Small intestine (tissue), 7 donors: Measurements from ENCODE around the gene NFE2L3. TPM values are rescaled to one million over a fixed set of nuclear protein-coding genes. Genes with fewer than 3 reads are reported as not detected.
A peak's percentile ranks its signal among the peaks of the same experiment; 100 is the strongest.

Experiments
- DNase-seq, 2 donors: peaks; one replicate each; pipeline versions ENCODE4 v3.0.0 to v3.0.0-alpha.2; 2013
- FAIRE-seq: peaks from 2 replicates; lab custom pipeline; 2012; peaks lifted over from hg19 to GRCh38; lab: Jason Lieb, UNC
- H3K27ac ChIP-seq, 3 donors: one replicate each; pipeline ENCODE4 v1.5.1; 2013; ENCODE audit warnings: low read length in 2 of 3, mild to moderate bottlenecking in 2 of 3, control low read depth in 1 of 3, inconsistent platforms in 1 of 3, low read depth in 1 of 3, moderate library complexity in 1 of 3
- H3K27me3 ChIP-seq, 3 donors: one replicate each; pipeline ENCODE4 v1.6.1; 2013; ENCODE audit warnings: low read length in 3 of 3, inconsistent platforms in 1 of 3; ENCODE audit not compliant: control insufficient read depth in 3 of 3, insufficient read depth in 3 of 3
- H3K36me3 ChIP-seq, 3 donors: one replicate each; pipeline ENCODE4 v1.6.1; 2013; ENCODE audit warnings: low read length in 3 of 3, inconsistent platforms in 1 of 3, low read depth in 1 of 3, mild to moderate bottlenecking in 1 of 3, moderate library complexity in 1 of 3; ENCODE audit not compliant: control insufficient read depth in 3 of 3, insufficient read depth in 2 of 3
- H3K4me1 ChIP-seq, 3 donors: one replicate each; pipeline ENCODE4 v1.6.1; 2013; ENCODE audit warnings: low read length in 2 of 3, inconsistent platforms in 1 of 3, low read depth in 1 of 3, mild to moderate bottlenecking in 1 of 3, moderate library complexity in 1 of 3; ENCODE audit not compliant: control insufficient read depth in 3 of 3, insufficient read depth in 2 of 3
- H3K4me3 ChIP-seq, 3 donors: one replicate each; pipeline ENCODE4 v1.5.1; 2013; ENCODE audit warnings: low read length in 3 of 3, control low read depth in 1 of 3, inconsistent platforms in 1 of 3, low read depth in 1 of 3, mild to moderate bottlenecking in 1 of 3, moderate library complexity in 1 of 3
- H3K9me3 ChIP-seq, 2 donors: one replicate each; pipeline ENCODE4 v1.6.1; 2013; ENCODE audit warnings: low read depth in 1 of 2, low read length in 1 of 2; ENCODE audit not compliant: control insufficient read depth in 2 of 2, insufficient read depth in 1 of 2
- WGBS, 3 donors: extraction: QIAGEN DNeasy Blood & Tissue Kit; methylation state at CpG; one replicate each; pipeline ENCODE4 v1.1.7; 2013; 5-methylcytosine and 5-hydroxymethylcytosine counted together
- polyA plus RNA-seq, 4 donors: library from polyadenylated mRNA; stranded (reverse) in 3 of 4; unstranded in 1 of 4; fragments of 200-250 nt in 3 of 4; fragments of 120-200 nt in 1 of 4; gene quantifications; one replicate each; pipeline versions ENCODE4 v1.2.1 to v1.2.3, GENCODE V29; 2013
- donor health status: healthy with polysubstance abuse.
- donor health status: control.
- donor health status: control.
- donor health status: Bipolar disorder and iron deficiency.
- donor health status: healthy.

The NFE2L3 gene
- polyA plus RNA-seq, 4 donors = 1.8 to 16.6 (median 7.6) TPM

- FAIRE-seq = peak; percentile 74
- 92 to 96% (median 95%) methylated on average over 2 of the region's 2 CpGs for WGBS, 3 donors
- no peak overlapping the region for H3K27ac ChIP-seq
- H3K9me3 ChIP-seq = no peaks in the 10 kb centered on the region
- H3K4me3 ChIP-seq = no peak overlapping the region
- H3K4me1 ChIP-seq = no peaks in the 10 kb centered on the region
- peaks cover 9 to 17% (median 11%) of the 10 kb centered on the region in 3 donors for H3K36me3 ChIP-seq
- no peaks in the 10 kb centered on the region for H3K27me3 ChIP-seq
- DNase-seq = no peak
Measured at GRCh38 chr7:26212921-26213718, 61.1 kb downstream of the NFE2L3 start.

- H3K27me3 ChIP-seq = no peaks in the 10 kb centered on the region
- H3K4me1 ChIP-seq = no peaks in the 10 kb centered on the region
- no peak overlapping the region for H3K27ac ChIP-seq
- FAIRE-seq (no peak), DNase-seq (no peak)
- peaks cover 9 to 11% (median 11%) of the 10 kb centered on the region in 3 donors for H3K36me3 ChIP-seq
- 77 to 87% (median 85%) methylated on average over 5 of the region's 5 CpGs for WGBS, 3 donors
- no peak overlapping the region for H3K4me3 ChIP-seq
- no peaks in the 10 kb centered on the region for H3K9me3 ChIP-seq
Measured at GRCh38 chr7:26213807-26214515, 62.0 kb downstream of the NFE2L3 start.

- H3K27ac ChIP-seq = no peak overlapping the region
- 64 to 88% (median 79%) methylated on average over 2 of the region's 2 CpGs for WGBS, 3 donors
- no peaks in the 10 kb centered on the region for H3K27me3 ChIP-seq
- no peaks in the 10 kb centered on the region for H3K4me1 ChIP-seq
- H3K9me3 ChIP-seq = no peaks in the 10 kb centered on the region
- FAIRE-seq (no peak), DNase-seq (no peak)
- H3K4me3 ChIP-seq = no peak overlapping the region
- H3K36me3 ChIP-seq = peaks cover 0 to 9% (median 2%) of the 10 kb centered on the region in 3 donors
Measured at GRCh38 chr7:26216049-26216448, 64.1 kb downstream of the NFE2L3 start.

GRCh38 chr7:26224359-26224758 is 72.4 kb downstream of the NFE2L3 start:
- Histone ChIP-seq H3K36me3 (no peaks in the 10 kb centered on the region), H3K4me3 (no peak overlapping the region), H3K4me1 (no peaks in the 10 kb centered on the region), H3K27me3 (no peaks in the 10 kb centered on the region), H3K9me3 (no peaks in the 10 kb centered on the region), H3K27ac (no peak overlapping the region)
- DNase-seq = no peak
- no peak for FAIRE-seq
- WGBS, 3 donors = 81 to 88% (median 82%) methylated on average over 5 of the region's 5 CpGs

- 92 to 94% (median 92%) methylated on average over 2 of the region's 2 CpGs for WGBS, 3 donors
- no peak for DNase-seq
- Histone ChIP-seq H3K4me3 (no peak overlapping the region), H3K4me1 (no peaks in the 10 kb centered on the region), H3K27me3 (no peaks in the 10 kb centered on the region), H3K9me3 (no peaks in the 10 kb centered on the region), H3K27ac (no peak overlapping the region), H3K36me3 (no peaks in the 10 kb centered on the region)
- FAIRE-seq = no peak
Measured at GRCh38 chr7:26227987-26228386, 76.0 kb downstream of the NFE2L3 start.

GRCh38 chr7:26233902-26234511 is 82.0 kb downstream of the NFE2L3 start:
- DNase-seq (no peak), FAIRE-seq (no peak)
- Histone ChIP-seq H3K36me3 (no peaks in the 10 kb centered on the region), H3K27me3 (no peaks in the 10 kb centered on the region), H3K9me3 (no peaks in the 10 kb centered on the region), H3K27ac (no peak overlapping the region), H3K4me1 (no peaks in the 10 kb centered on the region), H3K4me3 (no peak overlapping the region)
- 75 to 84% (median 84%) methylated on average over 5 of the region's 5 CpGs for WGBS, 3 donors

Other genes starting within 250 kb of the NFE2L3 start
- 1,000 to 10,000 TPM in 1 of 4 donors, 100 to 1,000 TPM in 3; 495 to 1,007 (median 736) TPM for gene HNRNPA2B1, start 48.5 kb downstream of the NFE2L3 start, polyA plus RNA-seq
- 100 to 1,000 TPM; 145 to 184 (median 179) TPM for gene CBX3, start 49.5 kb downstream of the NFE2L3 start, polyA plus RNA-seq
- 10 to 100 TPM in 1 of 4 donors, 1 to 10 TPM in 3; 1.3 to 12.4 (median 4.9) TPM for gene SNX10, start 139.7 kb downstream of the NFE2L3 start, polyA plus RNA-seq